Cardiac muscle cell (in vitro differentiated cells and primary cell): ENCODE results near the gene EDA. TPM values are rescaled to one million over a fixed set of nuclear protein-coding genes. Genes with fewer than 3 reads are reported as not detected.
A peak's percentile ranks its signal among the peaks of the same experiment; 100 is the strongest.

ENCODE experiments used
- DNase-seq, 2 donors: peaks; one replicate each; pipeline versions ENCODE4 v3.0.0 to v3.0.0-alpha.2; 2010 to 2017; ENCODE audit warnings: low read depth in 1 of 2, low spot score in 1 of 2
- H3K27ac ChIP-seq: fragments of 200-600 bp; sonication (generic); 2 replicates; pipeline ENCODE4 v1.5.1; 2016
- H3K27me3 ChIP-seq: fragments of 200-600 bp; sonication (generic); 2 replicates; pipeline ENCODE4 v1.6.0; 2016; ENCODE audit warnings: control low read depth
- H3K36me3 ChIP-seq: fragments of 200-600 bp; sonication (generic); 2 replicates; pipeline ENCODE4 v1.5.1; 2016; ENCODE audit warnings: control low read depth
- H3K4me1 ChIP-seq: fragments of 200-600 bp; sonication (generic); 2 replicates; pipeline ENCODE4 v1.8.1; 2017; ENCODE audit warnings: low read depth, mild to moderate bottlenecking, mixed run types
- H3K4me3 ChIP-seq: fragments of 200-600 bp; sonication (generic); 2 replicates; pipeline ENCODE4 v1.5.1; 2016; ENCODE audit warnings: mild to moderate bottlenecking
- H3K9me3 ChIP-seq: fragments of 200-600 bp; sonication (generic); 2 replicates; pipeline ENCODE4 v1.5.1; 2017; ENCODE audit warnings: low read depth, mild to moderate bottlenecking, control low read depth
- polyA plus RNA-seq: library from polyadenylated mRNA; unstranded; fragments of >200 nt; fragmentation: Nextera tagmentation; extraction: Ambion mirVana; gene quantifications from 2 replicates; pipeline ENCODE4 v1.2.1, GENCODE V29; 2016
- total RNA-seq: library from RNA; depleted of rRNA; stranded (reverse); fragments of >200 nt; gene quantifications from 2 replicates; pipeline ENCODE4 v1.2.3, GENCODE V29; 2016
- TF ChIP-seq, protein P1 (sequence below): IDR thresholded peaks from 2 replicates; pipeline ENCODE4 v1.5.1; 2012; ENCODE audit warnings: low read depth, mild to moderate bottlenecking, low read length

EDA gene
- total and polyA plus RNA-seq, 2 experiments from 2014 or later = 0.56 to 2.7 TPM

DNA sequence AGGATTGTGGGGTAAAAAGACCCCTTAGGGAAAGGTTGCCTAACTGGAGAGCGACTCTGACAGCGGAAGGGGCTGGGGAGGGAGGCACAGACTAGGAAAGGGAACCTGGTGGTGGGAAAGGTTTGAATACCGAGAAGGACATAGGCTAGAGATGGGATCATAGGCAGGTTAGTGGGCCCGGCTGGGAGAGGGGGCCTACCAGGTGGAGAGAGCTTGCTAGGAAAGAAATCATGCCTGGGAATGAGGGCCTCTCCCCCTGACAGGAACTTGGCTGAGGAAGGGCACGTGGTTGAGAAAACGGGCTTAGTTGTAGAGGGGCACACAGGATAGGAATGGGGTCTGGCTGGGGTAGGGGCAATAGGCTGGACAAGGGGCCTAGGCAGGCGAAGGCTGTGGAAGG, 450.7 kb downstream of the EDA start:
- no peak for DNase-seq
- H3K27me3 ChIP-seq = no peaks in the 10 kb centered on the region
- H3K9me3 ChIP-seq = no peaks in the 10 kb centered on the region
- H3K4me3 ChIP-seq = no peak overlapping the region
- no peaks in the 10 kb centered on the region for H3K36me3 ChIP-seq
- H3K27ac ChIP-seq = no peak overlapping the region
- TF ChIP-seq, protein P1, sequence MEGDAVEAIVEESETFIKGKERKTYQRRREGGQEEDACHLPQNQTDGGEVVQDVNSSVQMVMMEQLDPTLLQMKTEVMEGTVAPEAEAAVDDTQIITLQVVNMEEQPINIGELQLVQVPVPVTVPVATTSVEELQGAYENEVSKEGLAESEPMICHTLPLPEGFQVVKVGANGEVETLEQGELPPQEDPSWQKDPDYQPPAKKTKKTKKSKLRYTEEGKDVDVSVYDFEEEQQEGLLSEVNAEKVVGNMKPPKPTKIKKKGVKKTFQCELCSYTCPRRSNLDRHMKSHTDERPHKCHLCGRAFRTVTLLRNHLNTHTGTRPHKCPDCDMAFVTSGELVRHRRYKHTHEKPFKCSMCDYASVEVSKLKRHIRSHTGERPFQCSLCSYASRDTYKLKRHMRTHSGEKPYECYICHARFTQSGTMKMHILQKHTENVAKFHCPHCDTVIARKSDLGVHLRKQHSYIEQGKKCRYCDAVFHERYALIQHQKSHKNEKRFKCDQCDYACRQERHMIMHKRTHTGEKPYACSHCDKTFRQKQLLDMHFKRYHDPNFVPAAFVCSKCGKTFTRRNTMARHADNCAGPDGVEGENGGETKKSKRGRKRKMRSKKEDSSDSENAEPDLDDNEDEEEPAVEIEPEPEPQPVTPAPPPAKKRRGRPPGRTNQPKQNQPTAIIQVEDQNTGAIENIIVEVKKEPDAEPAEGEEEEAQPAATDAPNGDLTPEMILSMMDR = no peak
- H3K4me1 ChIP-seq = no peaks in the 10 kb centered on the region

DNA sequence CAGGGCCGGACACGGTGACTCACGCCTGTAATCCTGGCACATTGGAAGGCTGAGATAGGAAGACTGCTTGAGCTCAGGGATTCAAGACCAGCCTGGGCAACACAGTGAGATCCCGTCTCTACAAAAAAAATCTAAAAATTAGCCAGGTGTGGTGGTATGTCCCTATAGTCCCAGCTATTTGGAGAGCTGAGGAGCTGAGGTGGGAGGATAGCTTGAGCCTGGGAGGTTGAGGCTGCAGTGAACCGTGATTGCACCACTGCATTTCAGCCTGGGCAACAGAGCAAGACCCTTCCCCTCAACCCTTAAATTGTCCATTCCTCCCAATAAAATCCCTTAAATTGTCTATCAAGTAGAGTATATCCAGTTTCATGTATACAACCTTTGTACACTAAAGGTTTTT, 463.4 kb downstream of the EDA start:
- DNase-seq = peak in 1 of 2 donors; percentile 8
- H3K9me3 ChIP-seq = no peaks in the 10 kb centered on the region
- no peaks in the 10 kb centered on the region for H3K4me1 ChIP-seq
- H3K27ac ChIP-seq = no peak overlapping the region
- H3K36me3 ChIP-seq = no peaks in the 10 kb centered on the region
- H3K4me3 ChIP-seq = no peak overlapping the region
- H3K27me3 ChIP-seq = no peaks in the 10 kb centered on the region
- TF ChIP-seq, protein P1 = no peak

DNA sequence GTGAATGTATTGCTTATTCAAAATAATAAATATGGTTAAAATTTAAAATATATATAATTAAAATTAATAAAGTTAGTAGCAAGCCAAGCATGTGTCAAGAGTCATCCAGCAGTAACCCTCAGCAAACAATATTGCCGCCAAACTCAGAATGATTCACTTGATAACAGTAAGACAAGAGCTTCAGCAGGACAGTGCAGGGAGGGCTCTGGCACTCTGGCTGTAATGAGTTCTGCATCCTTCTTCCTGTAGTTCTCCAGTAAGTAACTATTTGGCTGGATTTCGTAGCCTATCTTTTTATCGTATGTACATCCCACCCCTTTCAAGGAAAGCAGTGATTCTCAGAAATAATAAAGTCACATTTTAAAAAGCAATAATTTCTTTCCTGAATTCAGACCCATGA, 464.0 kb downstream of the EDA start:
- TF ChIP-seq, protein P1 = no peak
- no peaks in the 10 kb centered on the region for H3K27me3 ChIP-seq
- H3K9me3 ChIP-seq = no peaks in the 10 kb centered on the region
- H3K4me1 ChIP-seq = no peaks in the 10 kb centered on the region
- no peak overlapping the region for H3K27ac ChIP-seq
- peak in 1 of 2 donors; percentile 14 for DNase-seq
- no peaks in the 10 kb centered on the region for H3K36me3 ChIP-seq
- no peak overlapping the region for H3K4me3 ChIP-seq

DNA sequence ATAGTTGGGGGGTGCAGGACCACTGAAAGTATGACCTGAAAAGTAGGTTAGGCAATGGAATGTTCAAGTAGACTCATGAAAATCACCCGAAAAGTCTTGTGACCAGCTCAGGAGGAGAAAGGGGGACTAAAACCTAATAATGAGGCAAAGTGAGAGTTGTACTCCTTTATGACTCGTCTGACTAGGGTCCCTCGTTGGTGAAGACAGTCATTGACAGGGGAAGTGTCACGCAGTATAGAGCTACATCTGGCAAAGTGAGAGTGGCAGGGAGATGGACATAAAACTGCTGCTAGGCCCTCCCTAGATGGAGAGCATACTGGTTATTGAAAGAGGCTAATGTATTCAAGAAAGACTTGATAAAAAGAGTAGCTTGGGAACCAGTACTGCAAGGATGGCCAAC, 466.8 kb downstream of the EDA start:
- TF ChIP-seq, protein P1 = no peak
- H3K27ac ChIP-seq = no peak overlapping the region
- no peak for DNase-seq
- no peaks in the 10 kb centered on the region for H3K27me3 ChIP-seq
- H3K4me1 ChIP-seq = no peaks in the 10 kb centered on the region
- no peak overlapping the region for H3K4me3 ChIP-seq
- H3K36me3 ChIP-seq = no peaks in the 10 kb centered on the region
- no peaks in the 10 kb centered on the region for H3K9me3 ChIP-seq

DNA sequence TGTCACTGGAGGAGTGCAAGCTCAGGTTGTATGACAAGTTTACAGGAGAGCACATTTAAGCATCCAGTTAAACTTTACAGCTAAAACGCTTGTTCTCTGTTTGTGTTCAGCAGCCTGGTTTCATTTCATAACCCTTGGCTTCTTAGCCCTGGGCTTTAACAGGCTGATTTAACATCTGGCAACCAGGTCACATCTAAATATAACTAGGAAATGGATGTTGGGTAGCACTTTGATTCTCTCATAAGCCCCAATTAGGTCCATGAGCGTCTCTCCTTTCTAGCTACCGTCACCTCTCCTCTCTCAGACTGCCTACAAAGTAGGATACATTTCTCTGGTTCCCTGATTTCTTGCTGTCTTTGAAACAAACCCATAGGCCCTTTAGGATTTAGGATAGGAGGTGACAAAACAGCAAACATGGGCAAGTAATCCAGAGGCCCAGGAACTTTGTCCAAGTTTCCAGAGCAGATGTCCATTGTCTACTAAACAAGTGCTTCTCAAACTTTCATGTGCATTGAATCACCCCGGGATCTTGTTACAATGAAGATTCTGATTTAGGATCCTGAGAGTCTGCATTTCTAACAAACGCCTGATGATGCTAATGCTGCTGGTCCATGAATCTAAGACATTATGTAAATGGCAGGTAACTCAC, 468.8 kb downstream of the EDA start:
- Histone ChIP-seq H3K4me1 (no peaks in the 10 kb centered on the region), H3K27me3 (no peaks in the 10 kb centered on the region), H3K36me3 (no peaks in the 10 kb centered on the region), H3K9me3 (no peaks in the 10 kb centered on the region), H3K4me3 (no peak overlapping the region), H3K27ac (no peak overlapping the region)
- DNase-seq = no peak
- TF ChIP-seq, protein P1 = no peak
